Suprapubic skin (tissue), 4 donors: ENCODE data around the gene KCNN1.
"Not testable (repeated sequence)": the region's sequence is repeated elsewhere in the genome, so short reads cannot be mapped to it uniquely, and the experiment has no call there.

Experiments
- CTCF ChIP-seq, 2 donors: fragments of 200-600 bp in 1 of 2; fragments of 450-650 bp in 1 of 2; sonication (generic) in 1 of 2; IDR thresholded peaks; one replicate each; pipeline ENCODE4 v1.5.1; 2016 to 2019; ENCODE audit warnings: antibody characterized with exemption in 2 of 2, mild to moderate bottlenecking in 1 of 2, moderate library complexity in 1 of 2
- POLR2A ChIP-seq, 2 donors: fragments of 450-650 bp; IDR thresholded peaks; one replicate each; pipeline ENCODE4 v1.6.1; 2017; ENCODE audit warnings: antibody characterized with exemption in 2 of 2, mild to moderate bottlenecking in 2 of 2, moderate library complexity in 2 of 2
- POLR2AphosphoS5 ChIP-seq, 3 donors: sonication (generic); formaldehyde crosslinking; IDR thresholded peaks; one replicate each; pipeline ENCODE4 v1.6.1; 2017; ENCODE audit warnings: antibody characterized with exemption in 3 of 3

GRCh38 chr19:18005750-18006149 lies 38.8 kb downstream of the KCNN1 start:
- TF ChIP-seq CTCF, POLR2A, POLR2AphosphoS5 (IDR thresholded peaks at IDR 0.05): not testable (repeated sequence)
